ENCODE results near the gene CD2BP2.

GRCh38 chr16:30342751-30343490, 12.2 kb downstream of the CD2BP2 start:
- no peak for TF ChIP-seq CTCF (conservative IDR thresholded peaks at IDR 0.05; ENCODE audit: low read depth, low read length)
- TF ChIP-seq EZH2 (IDR thresholded peaks at IDR 0.05; ENCODE audit: borderline replicate concordance, low read depth, low read length, poor library complexity, severe bottlenecking), result no peak

All from A673 (cell line).